Hepatocyte (in vitro differentiated cells): Measurements from ENCODE around the gene RDM1. TPM values are rescaled to one million over a fixed set of nuclear protein-coding genes. Genes with fewer than 3 reads are reported as not detected.

Experiments
- DNase-seq: peaks from one replicate; pipeline ENCODE4 v3.0.0-alpha.2; 2016; ENCODE audit warnings: low spot score
- H2AFZ ChIP-seq: fragments of 200-600 bp; sonication (generic); 2 replicates; pipeline ENCODE4 v1.6.0; 2016; ENCODE audit warnings: antibody characterized with exemption, mild to moderate bottlenecking
- H3K27ac ChIP-seq: fragments of 200-600 bp; sonication (generic); 2 replicates; pipeline ENCODE4 v1.5.1; 2016; ENCODE audit warnings: mild to moderate bottlenecking
- H3K27me3 ChIP-seq: fragments of 200-600 bp; sonication (generic); 2 replicates; pipeline ENCODE4 v1.6.1; 2016
- H3K36me3 ChIP-seq: fragments of 200-600 bp; sonication (generic); replicated peaks from 2 replicates; pipeline ENCODE4 v1.5.1; 2016; ENCODE audit warnings: low read depth; ENCODE audit not compliant: insufficient read depth
- H3K4me1 ChIP-seq: fragments of 200-600 bp; sonication (generic); 2 replicates; pipeline ENCODE4 v1.5.1; 2016; ENCODE audit warnings: mild to moderate bottlenecking, moderate library complexity; ENCODE audit not compliant: insufficient read depth
- H3K4me2 ChIP-seq: fragments of 200-600 bp; sonication (generic); 2 replicates; pipeline ENCODE4 v1.6.0; 2016
- H3K4me3 ChIP-seq: fragments of 200-600 bp; sonication (generic); 2 replicates; pipeline ENCODE4 v1.5.1; 2016; ENCODE audit warnings: mild to moderate bottlenecking
- H3K79me2 ChIP-seq: fragments of 200-600 bp; sonication (generic); 2 replicates; pipeline ENCODE4 v1.6.0; 2017; ENCODE audit warnings: mild to moderate bottlenecking
- H3K9me2 ChIP-seq: fragments of 200-600 bp; sonication (generic); replicated peaks from 2 replicates; pipeline ENCODE4 v1.6.0; 2017; ENCODE audit warnings: mild to moderate bottlenecking; ENCODE audit not compliant: insufficient read depth
- H3K9me3 ChIP-seq: fragments of 200-600 bp; sonication (generic); 2 replicates; pipeline ENCODE4 v1.5.1; 2016; ENCODE audit warnings: low read depth, mild to moderate bottlenecking
- H4K20me1 ChIP-seq: fragments of 200-600 bp; sonication (generic); 2 replicates; pipeline ENCODE4 v1.6.0; 2016; ENCODE audit warnings: mild to moderate bottlenecking; ENCODE audit not compliant: insufficient read depth, poor library complexity, severe bottlenecking
- EZH2 ChIP-seq: fragments of 200-600 bp; sonication (generic); IDR thresholded peaks from 2 replicates; pipeline ENCODE4 v1.6.1; 2016; ENCODE audit warnings: antibody characterized with exemption, mild to moderate bottlenecking, borderline replicate concordance
- EZH2phosphoT487 ChIP-seq: fragments of 200-600 bp; sonication (generic); IDR thresholded peaks from one replicate; pipeline ENCODE4 v1.6.1; 2018; ENCODE audit warnings: antibody characterized with exemption, mild to moderate bottlenecking, low read depth, moderate library complexity; ENCODE audit not compliant: unreplicated experiment, severe bottlenecking
- WGBS: methylation state at CpG from one replicate; pipeline ENCODE4 v1.1.6; 2016; ENCODE audit warnings: low lambda C conversion rate; ENCODE audit errors: missing lambda C conversion rate; 5-methylcytosine and 5-hydroxymethylcytosine counted together
- polyA plus RNA-seq: library from polyadenylated mRNA; unstranded; fragments of >200 nt; fragmentation: Nextera tagmentation; extraction: Ambion mirVana; gene quantifications from 2 replicates; pipeline ENCODE4 v1.2.1, GENCODE V29; 2016
- total RNA-seq: library from RNA; depleted of rRNA; stranded (reverse); fragments of >200 nt; gene quantifications from 2 replicates; pipeline ENCODE4 v1.2.3, GENCODE V29; 2014
- TF ChIP-seq, protein P1 (sequence below): fragments of 200-600 bp; sonication (generic); IDR thresholded peaks from 2 replicates; pipeline ENCODE4 v1.5.1; 2016; ENCODE audit warnings: antibody characterized with exemption, mild to moderate bottlenecking; ENCODE audit not compliant: poor library complexity

Gene RDM1
- total and polyA plus RNA-seq, 2 experiments from 2014 or later = 0.87 TPM; not detected in 1

- H2AFZ ChIP-seq = no peak overlapping the region
- no peaks in the 10 kb centered on the region for H3K9me3 ChIP-seq
- TF ChIP-seq EZH2 (no peak), EZH2phosphoT487 (no peak)
- TF ChIP-seq, protein P1, sequence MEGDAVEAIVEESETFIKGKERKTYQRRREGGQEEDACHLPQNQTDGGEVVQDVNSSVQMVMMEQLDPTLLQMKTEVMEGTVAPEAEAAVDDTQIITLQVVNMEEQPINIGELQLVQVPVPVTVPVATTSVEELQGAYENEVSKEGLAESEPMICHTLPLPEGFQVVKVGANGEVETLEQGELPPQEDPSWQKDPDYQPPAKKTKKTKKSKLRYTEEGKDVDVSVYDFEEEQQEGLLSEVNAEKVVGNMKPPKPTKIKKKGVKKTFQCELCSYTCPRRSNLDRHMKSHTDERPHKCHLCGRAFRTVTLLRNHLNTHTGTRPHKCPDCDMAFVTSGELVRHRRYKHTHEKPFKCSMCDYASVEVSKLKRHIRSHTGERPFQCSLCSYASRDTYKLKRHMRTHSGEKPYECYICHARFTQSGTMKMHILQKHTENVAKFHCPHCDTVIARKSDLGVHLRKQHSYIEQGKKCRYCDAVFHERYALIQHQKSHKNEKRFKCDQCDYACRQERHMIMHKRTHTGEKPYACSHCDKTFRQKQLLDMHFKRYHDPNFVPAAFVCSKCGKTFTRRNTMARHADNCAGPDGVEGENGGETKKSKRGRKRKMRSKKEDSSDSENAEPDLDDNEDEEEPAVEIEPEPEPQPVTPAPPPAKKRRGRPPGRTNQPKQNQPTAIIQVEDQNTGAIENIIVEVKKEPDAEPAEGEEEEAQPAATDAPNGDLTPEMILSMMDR = no peak
- DNase-seq = no peak
- no peaks in the 10 kb centered on the region for H4K20me1 ChIP-seq
- no peak overlapping the region for H3K4me2 ChIP-seq
- H3K27me3 ChIP-seq = no peaks in the 10 kb centered on the region
- H3K4me1 ChIP-seq = no peaks in the 10 kb centered on the region
- no peak overlapping the region for H3K4me3 ChIP-seq
- H3K9me2 ChIP-seq = no peaks in the 10 kb centered on the region
- no peaks in the 10 kb centered on the region for H3K36me3 ChIP-seq
- no peak overlapping the region for H3K27ac ChIP-seq
- H3K79me2 ChIP-seq = no peaks in the 10 kb centered on the region
- 89% methylated on average over 5 of the region's 5 CpGs for WGBS
Measured at GRCh38 chr17:35906191-35906925, 24.2 kb downstream of the RDM1 start.

DNA sequence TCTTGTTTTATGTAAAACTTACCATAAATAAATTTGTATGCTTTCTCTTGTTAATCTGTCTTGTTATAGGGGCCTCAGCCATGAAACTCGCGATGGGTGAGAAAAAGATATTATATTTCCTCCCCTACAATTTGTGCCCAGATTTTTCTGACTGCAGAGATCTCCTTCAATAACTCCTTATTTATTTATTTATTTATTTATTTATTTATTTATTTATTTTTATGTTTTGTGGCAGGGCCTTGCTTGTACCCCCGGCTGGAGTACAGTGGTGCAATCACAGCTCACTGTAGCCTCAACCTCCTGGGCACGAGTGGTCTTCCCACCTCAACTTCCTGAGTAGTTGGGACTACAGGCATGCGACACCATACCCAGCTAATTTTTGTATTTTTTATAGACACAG, 27.1 kb downstream of the RDM1 start:
- TF ChIP-seq EZH2 = no peak
- TF ChIP-seq, protein P1 = no peak
- no peak for TF ChIP-seq EZH2phosphoT487
- H3K4me3 ChIP-seq = no peak overlapping the region
- H4K20me1 ChIP-seq = no peaks in the 10 kb centered on the region
- no peak overlapping the region for H2AFZ ChIP-seq
- no peaks in the 10 kb centered on the region for H3K9me3 ChIP-seq
- H3K27ac ChIP-seq = no peak overlapping the region
- H3K36me3 ChIP-seq = no peaks in the 10 kb centered on the region
- no peak overlapping the region for H3K4me2 ChIP-seq
- 96% methylated on average over 5 of the region's 5 CpGs for WGBS
- DNase-seq = no peak
- H3K9me2 ChIP-seq = no peaks in the 10 kb centered on the region
- H3K27me3 ChIP-seq = no peaks in the 10 kb centered on the region
- no peaks in the 10 kb centered on the region for H3K79me2 ChIP-seq
- H3K4me1 ChIP-seq = peaks cover 8% of the 10 kb centered on the region

- TF ChIP-seq EZH2 (no peak), EZH2phosphoT487 (no peak)
- TF ChIP-seq, protein P1 = no peak
- DNase-seq = no peak
- Histone ChIP-seq H3K9me3 (no peaks in the 10 kb centered on the region), H3K4me3 (no peak overlapping the region), H3K9me2 (no peaks in the 10 kb centered on the region), H3K27me3 (no peaks in the 10 kb centered on the region), H4K20me1 (no peaks in the 10 kb centered on the region), H3K4me2 (no peak overlapping the region), H3K79me2 (no peaks in the 10 kb centered on the region), H2AFZ (no peak overlapping the region), H3K27ac (no peak overlapping the region), H3K36me3 (no peaks in the 10 kb centered on the region), H3K4me1 (peaks cover 8% of the 10 kb centered on the region)
- WGBS = 88% methylated on average over 9 of the region's 9 CpGs
Measured at GRCh38 chr17:35901631-35902175, 28.9 kb downstream of the RDM1 start.
